ENCODE data around the gene TCEA2.

Gene TCEA2

GRCh38 chr20:64099086-64099786, 36.2 kb downstream of the TCEA2 start:
- DNase-seq = no peak

GRCh38 chr20:64099880-64100565, 37.0 kb downstream of the TCEA2 start:
- no peak for DNase-seq

- DNase-seq = no peak
These were observed 37.5 kb downstream of the TCEA2 start for GRCh38 chr20:64100566-64100888.

- DNase-seq = no peak
These were observed 38.1 kb downstream of the TCEA2 start for GRCh38 chr20:64100946-64101688.

GRCh38 chr20:64101731-64102621, 39.0 kb downstream of the TCEA2 start:
- no peak for DNase-seq

GRCh38 chr20:64102647-64103354, 39.8 kb downstream of the TCEA2 start:
- no peak for DNase-seq

- DNase-seq = no peak
These were observed 41.1 kb downstream of the TCEA2 start for GRCh38 chr20:64103871-64104666.

- no peak for DNase-seq
These were observed 41.9 kb downstream of the TCEA2 start for GRCh38 chr20:64104667-64105451.

- no peak for DNase-seq
These were observed 42.9 kb downstream of the TCEA2 start for GRCh38 chr20:64105846-64106434.

GRCh38 chr20:64106435-64106961, 43.5 kb downstream of the TCEA2 start:
- no peak for DNase-seq

- no peak for DNase-seq
These were observed 44.2 kb downstream of the TCEA2 start, which contains the start of gene NPBWR2 for GRCh38 chr20:64106981-64107735. NPBWR2 (minus strand) TSS chr20:64107565; CDS start chr20:64106831, 734 bp downstream.

GRCh38 chr20:64107736-64108457, 44.9 kb downstream of the TCEA2 start:
- DNase-seq = no peak

GRCh38 chr20:64108731-64109681, 46.0 kb downstream of the TCEA2 start:
- no peak for DNase-seq

- DNase-seq = no peak
These were observed 46.9 kb downstream of the TCEA2 start for GRCh38 chr20:64109831-64110391.

GRCh38 chr20:64110411-64111068, 47.5 kb downstream of the TCEA2 start:
- DNase-seq = no peak
